Stimulated activated CD8-positive, alpha-beta memory T cell treated with anti-CD3 and anti-CD28 coated beads, Interleukin-12 subunit alpha, Interleukin-12 subunit beta, amount 100 ng/mL, for 1 hour (primary cell): Measurements from ENCODE around the gene C19orf47.

Experiments used
- DNase-seq: peaks from one replicate; pipeline ENCODE4 v3.0.0-alpha.2; 2020; ENCODE audit warnings: low read depth

C19orf47 gene

GRCh38 chr19:40281381-40282208 lies 66.6 kb downstream of the C19orf47 start:
- no peak for DNase-seq

DNA sequence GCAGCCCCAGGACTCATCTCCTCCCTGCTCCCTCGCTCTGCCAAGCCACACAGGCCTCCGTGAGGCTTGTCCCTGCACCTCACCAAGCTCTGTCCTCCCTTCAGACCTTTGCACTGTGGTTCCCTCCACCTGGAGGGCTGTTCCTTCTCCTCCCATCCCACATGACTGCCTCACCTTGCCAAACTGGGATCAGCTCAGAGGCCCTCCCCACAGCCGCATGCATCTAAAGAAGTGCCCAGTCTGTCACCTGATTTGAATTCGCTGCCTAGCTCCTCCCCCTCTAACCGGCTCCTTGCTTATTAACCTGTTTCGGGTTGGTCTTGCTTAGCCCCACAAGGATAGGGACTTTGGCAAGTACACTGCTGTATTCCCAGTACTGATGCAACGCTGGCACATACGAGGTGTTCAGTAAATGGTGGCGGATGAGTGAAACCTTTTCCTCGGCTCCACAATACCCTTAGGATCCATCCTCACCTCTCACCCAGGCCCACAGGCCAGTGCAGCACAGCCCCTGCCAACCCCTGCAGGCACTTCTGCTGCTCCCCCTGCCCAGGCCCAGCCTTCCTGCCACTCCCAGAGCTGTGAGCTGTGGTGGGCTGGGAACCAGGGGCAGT lies 67.5 kb downstream of the C19orf47 start:
- no peak for DNase-seq

- no peak for DNase-seq
These were observed 68.2 kb downstream of the C19orf47 start for GRCh38 chr19:40279761-40280607.

- no peak for DNase-seq
These were observed 69.1 kb downstream of the C19orf47 start for GRCh38 chr19:40279120-40279551.

GRCh38 chr19:40278361-40279035 lies 69.7 kb downstream of the C19orf47 start:
- no peak for DNase-seq

DNA sequence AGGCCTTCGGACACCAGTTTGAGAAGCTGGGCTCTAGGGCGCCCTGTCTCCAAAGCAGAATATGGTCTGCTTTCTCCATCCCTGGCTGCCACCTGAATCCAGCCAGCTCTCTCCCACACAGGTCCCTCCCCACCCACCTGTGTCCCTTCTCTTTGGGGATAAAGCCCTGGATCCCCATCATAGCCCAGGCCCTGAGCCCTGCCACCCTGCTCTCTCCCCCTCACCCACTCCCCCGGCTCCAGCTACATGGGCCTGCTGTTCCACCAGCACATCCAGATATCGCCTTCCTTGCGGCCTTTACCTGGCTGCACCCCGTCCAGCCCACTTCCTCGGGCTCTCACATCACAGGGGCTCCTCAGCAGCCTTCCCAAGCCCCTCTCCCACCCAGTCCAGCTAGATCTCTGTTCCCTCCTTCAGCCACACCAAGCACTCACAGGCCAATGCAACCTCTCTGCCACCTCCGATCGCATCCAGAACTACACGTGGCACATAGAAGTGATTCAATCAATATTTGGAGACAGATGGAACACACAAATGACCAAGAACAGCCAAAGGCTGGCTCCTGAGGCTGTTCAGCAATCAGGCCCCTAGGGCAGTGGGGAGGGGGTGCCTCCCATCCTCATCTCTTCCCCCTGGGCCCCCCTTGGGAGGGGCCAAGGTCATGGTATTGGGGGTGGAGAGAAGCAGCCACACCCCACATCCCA lies 70.7 kb downstream of the C19orf47 start:
- DNase-seq: no peak

DNA sequence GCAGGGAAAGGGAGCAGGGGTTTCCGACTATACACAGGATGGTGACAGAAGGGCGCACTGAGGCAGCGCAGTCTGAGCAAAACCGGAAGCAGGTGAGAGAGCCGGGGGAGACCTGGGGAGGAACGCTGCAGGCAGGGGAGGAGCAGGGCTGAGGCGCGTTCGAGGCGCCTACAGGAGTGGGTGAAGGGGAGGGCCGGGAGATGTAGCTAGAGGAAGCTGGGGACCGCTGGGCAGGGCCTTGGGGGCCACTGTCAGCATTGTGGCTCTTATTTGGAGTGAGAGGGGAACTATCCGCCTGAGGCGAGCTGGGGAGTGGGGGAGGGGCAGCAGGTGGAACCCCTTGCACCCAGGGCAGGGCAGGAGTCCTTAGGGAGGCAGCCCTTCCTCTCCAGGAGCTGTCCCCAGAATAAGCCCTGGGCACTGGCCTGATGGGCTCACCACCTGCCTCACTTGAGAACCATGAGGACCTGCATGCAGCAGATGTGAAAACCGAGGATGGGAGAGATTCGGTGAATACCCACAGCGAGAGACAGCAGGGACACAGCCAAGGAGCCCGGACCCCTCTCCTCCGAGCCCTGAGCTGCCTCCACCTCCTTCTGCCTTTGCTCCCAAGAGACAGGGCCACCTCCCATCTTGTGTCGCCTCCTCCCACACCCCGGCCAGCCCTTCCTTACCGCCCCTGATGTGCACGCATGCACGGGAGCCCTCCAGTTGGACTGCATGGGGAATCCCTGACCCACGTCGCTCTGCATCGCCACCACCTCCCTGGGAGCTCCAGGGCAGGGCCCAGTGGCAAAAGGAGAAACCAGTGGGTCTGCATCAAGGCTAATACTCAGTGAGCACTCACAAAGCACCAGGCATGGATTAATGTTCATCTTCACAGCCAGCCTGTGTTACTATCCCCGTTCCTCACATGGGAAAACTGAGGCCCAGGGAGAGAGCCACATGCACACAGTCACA lies 73.3 kb downstream of the C19orf47 start:
- DNase-seq: no peak

DNA sequence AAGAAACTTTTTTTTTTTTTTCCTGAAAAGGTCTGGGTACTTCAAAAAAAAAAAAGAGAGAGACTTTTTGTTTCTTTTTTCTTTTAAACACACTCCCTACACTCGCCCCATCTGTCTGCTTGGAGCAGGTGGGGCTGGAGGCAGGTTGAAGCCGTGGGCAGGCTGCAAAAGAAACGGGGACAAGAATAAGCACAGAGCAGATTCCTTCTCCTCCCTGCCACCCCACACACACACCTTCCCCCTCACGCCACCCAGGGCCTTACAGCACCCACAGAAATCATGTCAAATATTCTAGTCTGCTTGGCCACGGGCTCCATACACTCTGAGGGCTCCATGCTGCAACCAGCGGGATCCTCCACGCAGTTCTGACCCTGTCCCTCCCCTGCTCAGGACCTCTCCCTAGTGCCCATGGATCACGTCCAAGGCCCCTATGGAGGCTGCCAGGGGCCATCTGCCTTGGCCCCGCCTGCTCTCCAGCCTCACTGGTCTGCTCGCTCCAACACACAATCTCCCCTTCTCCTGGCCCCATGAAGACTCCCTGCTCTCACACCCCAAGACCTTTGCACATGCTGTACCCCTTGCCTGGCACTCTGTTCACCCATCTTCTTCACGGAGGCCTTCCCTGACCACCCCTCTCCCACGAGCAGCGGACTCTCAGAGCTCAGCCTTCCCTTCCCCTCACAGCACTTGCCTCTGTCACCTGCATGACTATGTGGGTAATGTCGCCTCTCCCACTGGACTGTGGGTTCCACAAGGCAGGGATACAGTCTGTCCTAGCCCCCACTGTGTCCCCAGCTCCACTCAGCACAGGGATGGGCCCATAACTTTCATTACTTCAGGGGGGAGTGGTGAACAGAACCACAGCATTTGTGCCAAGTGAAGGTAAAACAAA lies 74.5 kb downstream of the C19orf47 start:
- DNase-seq: no peak

GRCh38 chr19:40272261-40272660 lies 75.9 kb downstream of the C19orf47 start:
- DNase-seq: no peak

DNA sequence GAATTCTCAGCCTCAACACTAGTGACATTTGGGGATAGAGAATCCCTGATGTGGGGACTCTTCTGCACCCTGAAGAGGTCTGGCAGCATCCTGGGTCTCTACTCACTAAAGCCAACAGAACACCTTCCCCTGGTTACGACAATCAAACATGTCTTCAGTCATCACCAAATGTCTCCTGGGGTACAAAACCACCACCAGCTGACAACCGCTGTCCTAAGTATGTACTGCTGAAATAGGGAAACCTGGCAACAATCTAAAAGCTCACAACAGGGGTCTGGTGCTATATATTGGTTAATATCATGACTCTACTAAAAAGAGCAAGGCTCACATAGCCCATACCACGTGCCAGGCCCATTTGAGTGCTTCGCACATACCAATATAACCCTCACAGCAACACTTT lies 76.5 kb downstream of the C19orf47 start:
- no peak for DNase-seq

DNA sequence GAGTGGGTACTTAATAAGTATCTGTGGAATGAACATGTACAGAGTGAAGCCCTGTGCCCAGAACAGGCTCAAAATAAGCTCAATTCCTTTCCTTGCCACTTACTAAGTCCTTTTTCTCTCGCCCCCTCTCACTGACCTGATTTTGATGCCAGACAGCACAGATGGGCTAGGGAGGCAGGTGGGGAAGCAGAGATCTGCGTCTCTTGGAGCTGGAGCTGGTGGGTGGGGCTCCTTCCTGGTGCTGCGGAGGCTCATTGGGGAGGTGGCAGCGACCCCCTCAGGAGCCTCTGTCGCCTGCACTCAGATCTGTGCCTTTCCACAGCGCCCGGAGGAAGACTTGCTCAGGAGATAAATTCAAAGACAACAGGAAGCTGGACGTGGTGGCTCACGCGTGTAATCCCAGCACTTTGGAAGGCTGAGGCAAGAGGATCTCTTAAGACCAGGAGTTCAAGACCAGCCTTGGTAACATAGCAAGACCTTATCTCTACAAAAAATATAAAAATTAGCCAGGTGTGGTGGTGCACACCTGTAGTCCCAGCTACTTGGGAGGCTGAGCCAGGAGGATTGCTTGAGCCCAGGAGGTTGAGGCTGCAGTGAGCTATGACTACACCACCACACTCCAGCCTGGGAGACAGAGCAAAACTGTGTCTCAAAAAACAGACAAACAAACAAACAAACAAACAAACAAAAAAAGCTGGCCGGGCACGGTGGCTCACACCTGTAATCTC lies 77.7 kb downstream of the C19orf47 start:
- DNase-seq: no peak
